MCF 10A (cell line): ENCODE results near the gene MAGT1. TPM values are rescaled to one million over a fixed set of nuclear protein-coding genes. Genes with fewer than 3 reads are reported as not detected.

Experiments
- total RNA-seq: library from RNA; stranded (reverse); gene quantifications from 2 replicates; pipeline ENCODE4 v1.2.3, GENCODE V29; 2022

The MAGT1 gene
- total RNA-seq, 1 experiment from 2014 or later: 50.3 TPM

Other genes starting within 250 kb of the MAGT1 start
- gene ATRX, start 109.2 kb downstream of the MAGT1 start, total RNA-seq: 57.3 and 70.2 TPM in 2 replicates
- 245 and 344 TPM in 2 replicates for gene COX7B, start 4.0 kb upstream of the MAGT1 start, total RNA-seq
- gene ATP7A, start 15.3 kb upstream of the MAGT1 start, total RNA-seq: 3.8 and 4.8 TPM in 2 replicates
- not detected in 2 replicates for gene PGAM4, start 74.2 kb upstream of the MAGT1 start, total RNA-seq
- 279 and 310 TPM in 2 replicates for gene PGK1, start 208.8 kb upstream of the MAGT1 start, total RNA-seq
- gene TAF9B, start 244.2 kb upstream of the MAGT1 start, total RNA-seq: 11.8 and 14.1 TPM in 2 replicates